Measurements from ENCODE around the gene WBP4. TPM values are rescaled to one million over a fixed set of nuclear protein-coding genes. Genes with fewer than 3 reads are reported as not detected.

The WBP4 gene
- total RNA-seq, 2 experiments from 2014 or later = 15.9 to 16.7 TPM

- DNase-seq = no peak
- H3K4me1 Mint-ChIP-seq = peaks cover 57% of the 10 kb centered on the region
- H3K4me3 Mint-ChIP-seq = no peak overlapping the region
- peaks cover 6% of the 10 kb centered on the region for H3K27me3 Mint-ChIP-seq
- no peaks in the 10 kb centered on the region for H3K9me3 Mint-ChIP-seq
- H3K27ac Mint-ChIP-seq = no peak overlapping the region
- H3K36me3 Mint-ChIP-seq = peaks cover 19% of the 10 kb centered on the region
Measured at GRCh38 chr13:41056826-41057711, 4.2 kb upstream of the WBP4 start.

GRCh38 chr13:41058295-41059070 lies 2.8 kb upstream of the WBP4 start:
- Mint-ChIP-seq H3K4me3 (peak overlapping the region; percentile 99), H3K27me3 (peaks cover 6% of the 10 kb centered on the region), H3K4me1 (peaks cover 66% of the 10 kb centered on the region), H3K9me3 (no peaks in the 10 kb centered on the region), H3K27ac (peak overlapping the region; percentile 99), H3K36me3 (peaks cover 21% of the 10 kb centered on the region)
- DNase-seq = no peak

- Mint-ChIP-seq H3K36me3 (peaks cover 26% of the 10 kb centered on the region), H3K4me3 (peak overlapping the region; percentile 99), H3K27ac (peak overlapping the region; percentile 99), H3K4me1 (peaks cover 68% of the 10 kb centered on the region), H3K9me3 (no peaks in the 10 kb centered on the region), H3K27me3 (peaks cover 6% of the 10 kb centered on the region)
- DNase-seq = no peak
Measured at GRCh38 chr13:41059456-41060081, 1.7 kb upstream of the WBP4 start.

- Mint-ChIP-seq H3K36me3 (peaks cover 26% of the 10 kb centered on the region), H3K4me1 (peaks cover 67% of the 10 kb centered on the region), H3K27ac (peak overlapping the region; percentile 99), H3K27me3 (peaks cover 6% of the 10 kb centered on the region), H3K4me3 (peak overlapping the region; percentile 99), H3K9me3 (no peaks in the 10 kb centered on the region)
- peak; percentile 88 for DNase-seq
Measured at GRCh38 chr13:41060082-41060723, 1.1 kb upstream of the WBP4 start.

GRCh38 chr13:41060724-41061074 lies 610 bp upstream of the WBP4 start:
- Mint-ChIP-seq H3K9me3 (no peaks in the 10 kb centered on the region), H3K4me3 (peak overlapping the region; percentile 99), H3K27me3 (peaks cover 6% of the 10 kb centered on the region), H3K27ac (peak overlapping the region; percentile 99), H3K4me1 (peaks cover 68% of the 10 kb centered on the region), H3K36me3 (peaks cover 26% of the 10 kb centered on the region)
- DNase-seq = peak; percentile 93

GRCh38 chr13:41061914-41062837 lies 867 bp downstream of the WBP4 start:
- Mint-ChIP-seq H3K36me3 (peaks cover 26% of the 10 kb centered on the region), H3K27ac (peak overlapping the region; percentile 99), H3K4me3 (peak overlapping the region; percentile 99), H3K27me3 (peaks cover 6% of the 10 kb centered on the region), H3K4me1 (peaks cover 55% of the 10 kb centered on the region), H3K9me3 (no peaks in the 10 kb centered on the region)
- no peak for DNase-seq

- H3K27ac Mint-ChIP-seq = no peak overlapping the region
- no peak overlapping the region for H3K4me3 Mint-ChIP-seq
- H3K36me3 Mint-ChIP-seq = peaks cover 29% of the 10 kb centered on the region
- no peak for DNase-seq
- H3K27me3 Mint-ChIP-seq = peaks cover 6% of the 10 kb centered on the region
- H3K4me1 Mint-ChIP-seq = peaks cover 35% of the 10 kb centered on the region
- no peaks in the 10 kb centered on the region for H3K9me3 Mint-ChIP-seq
Measured at GRCh38 chr13:41064493-41064892, 3.2 kb downstream of the WBP4 start.

- H3K27ac Mint-ChIP-seq = no peak overlapping the region
- peaks cover 34% of the 10 kb centered on the region for H3K4me1 Mint-ChIP-seq
- no peaks in the 10 kb centered on the region for H3K9me3 Mint-ChIP-seq
- no peak overlapping the region for H3K4me3 Mint-ChIP-seq
- H3K27me3 Mint-ChIP-seq = peaks cover 6% of the 10 kb centered on the region
- DNase-seq = no peak
- H3K36me3 Mint-ChIP-seq = peaks cover 29% of the 10 kb centered on the region
Measured at GRCh38 chr13:41065078-41065477, 3.8 kb downstream of the WBP4 start.

GRCh38 chr13:41074523-41074922 lies 13.2 kb downstream of the WBP4 start:
- Mint-ChIP-seq H3K27ac (no peak overlapping the region), H3K9me3 (no peaks in the 10 kb centered on the region)

GRCh38 chr13:41075034-41075433 lies 13.7 kb downstream of the WBP4 start:
- Mint-ChIP-seq H3K9me3 (no peaks in the 10 kb centered on the region), H3K36me3 (peaks cover 38% of the 10 kb centered on the region), H3K27me3 (no peaks in the 10 kb centered on the region), H3K4me3 (no peak overlapping the region), H3K4me1 (no peaks in the 10 kb centered on the region), H3K27ac (no peak overlapping the region)
- DNase-seq = no peak

More at GRCh38 chr13:41074523-41074922, 13.2 kb downstream of the WBP4 start:
- Mint-ChIP-seq H3K27me3 (no peaks in the 10 kb centered on the region), H3K36me3 (peaks cover 36% of the 10 kb centered on the region), H3K4me3 (no peak overlapping the region), H3K4me1 (no peaks in the 10 kb centered on the region)
- no peak for DNase-seq

GRCh38 chr13:41075485-41075884 lies 14.2 kb downstream of the WBP4 start:
- Mint-ChIP-seq H3K9me3 (no peaks in the 10 kb centered on the region), H3K36me3 (peaks cover 39% of the 10 kb centered on the region), H3K4me1 (no peaks in the 10 kb centered on the region), H3K27me3 (no peaks in the 10 kb centered on the region), H3K27ac (no peak overlapping the region), H3K4me3 (no peak overlapping the region)
- DNase-seq = no peak

GRCh38 chr13:41077475-41077874 lies 16.2 kb downstream of the WBP4 start:
- Mint-ChIP-seq H3K4me1 (no peaks in the 10 kb centered on the region), H3K4me3 (no peak overlapping the region), H3K36me3 (peaks cover 41% of the 10 kb centered on the region), H3K27ac (no peak overlapping the region), H3K27me3 (no peaks in the 10 kb centered on the region), H3K9me3 (no peaks in the 10 kb centered on the region)
- no peak for DNase-seq

- no peak overlapping the region for H3K4me3 Mint-ChIP-seq
- no peak overlapping the region for H3K27ac Mint-ChIP-seq
- H3K4me1 Mint-ChIP-seq = no peaks in the 10 kb centered on the region
- H3K36me3 Mint-ChIP-seq = peaks cover 42% of the 10 kb centered on the region
- H3K9me3 Mint-ChIP-seq = no peaks in the 10 kb centered on the region
- no peaks in the 10 kb centered on the region for H3K27me3 Mint-ChIP-seq
- no peak for DNase-seq
Measured at GRCh38 chr13:41079725-41080124, 18.4 kb downstream of the WBP4 start.

Data from activated naive CD8-positive, alpha-beta T cell treated with anti-CD3 and anti-CD28 coated beads for 36 hours (primary cell).